ENCODE measurements around the gene VWA7.
A peak's percentile ranks its signal among the peaks of the same experiment; 100 is the strongest.

VWA7 gene

GRCh38 chr6:31728767-31729514, 48.2 kb downstream of the VWA7 start, which contains the start of gene DDAH2:
Gene DDAH2 (minus strand): TSS chr6:31729299. CDS start chr6:31729161, 138 bp downstream.
- DNase-seq, result no peak

GRCh38 chr6:31727717-31728671, 49.1 kb downstream of the VWA7 start:
- DNase-seq, result peak in 3 of 4 experiments; percentile 40 to 64 (median 53)

GRCh38 chr6:31727034-31727716, 50.0 kb downstream of the VWA7 start:
- peak; percentile 89 to 96 (median 92) for DNase-seq

- DNase-seq, result peak; percentile 84 to 97 (median 91)
Measured at GRCh38 chr6:31725502-31726350, 51.4 kb downstream of the VWA7 start.

GRCh38 chr6:31723980-31724691, 53.0 kb downstream of the VWA7 start:
- DNase-seq, result no peak

- DNase-seq, result no peak
Measured at GRCh38 chr6:31723245-31723979, 53.7 kb downstream of the VWA7 start, which contains the start of gene MPIG6B. Gene MPIG6B (plus strand): TSS chr6:31723373. CDS start chr6:31723384, 11 bp downstream.

GRCh38 chr6:31722173-31722572, 55.0 kb downstream of the VWA7 start:
- no peak for DNase-seq

GRCh38 chr6:31721351-31722020, 55.6 kb downstream of the VWA7 start, which contains the start of gene LY6G6C:
Gene LY6G6C (minus strand): TSS chr6:31721746. CDS start chr6:31721679, 67 bp downstream.
- no peak for DNase-seq

GRCh38 chr6:31720196-31720770, 56.8 kb downstream of the VWA7 start:
- DNase-seq, result no peak

- DNase-seq, result no peak
Measured at GRCh38 chr6:31719001-31719400, 58.1 kb downstream of the VWA7 start.

GRCh38 chr6:31718265-31718664, 58.9 kb downstream of the VWA7 start:
- DNase-seq, result no peak

- DNase-seq, result no peak
Measured at GRCh38 chr6:31717499-31718222, 59.5 kb downstream of the VWA7 start.

All from suppressor macrophage (primary cell).